ENCODE results near the gene LSAMP.
"Not testable (repeated sequence)": the region's sequence is repeated elsewhere in the genome, so short reads cannot be mapped to it uniquely, and the experiment has no call there.

LSAMP gene

GRCh38 chr3:115783938-115784738 lies 661.1 kb downstream of the LSAMP start:
- DNase-seq, result peak; percentile 90 to 92

DNA sequence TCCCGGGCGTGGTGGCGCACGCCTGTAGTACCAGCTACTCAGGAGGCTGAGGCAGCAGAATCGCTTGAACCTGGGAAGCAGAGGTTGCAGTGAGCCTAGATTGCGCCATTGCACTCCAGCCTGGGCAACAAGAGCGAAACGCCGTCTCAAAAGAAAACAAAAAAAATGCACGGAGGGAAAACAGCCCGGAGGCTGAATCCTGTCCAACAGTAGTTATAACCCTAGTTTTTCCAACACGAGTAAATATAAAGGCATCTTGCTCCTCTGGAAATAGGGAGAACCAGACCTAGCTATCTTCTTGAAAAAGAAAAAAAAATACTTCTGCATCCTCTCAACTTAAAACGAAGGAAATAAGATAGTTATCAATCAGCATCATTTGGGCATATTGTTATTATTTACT lies 661.9 kb downstream of the LSAMP start:
- not testable (repeated sequence) for DNase-seq

- no peak for DNase-seq
Measured at GRCh38 chr3:115779011-115779410, 666.3 kb downstream of the LSAMP start.

GRCh38 chr3:115772951-115773350 lies 672.3 kb downstream of the LSAMP start:
- no peak for DNase-seq

DNA sequence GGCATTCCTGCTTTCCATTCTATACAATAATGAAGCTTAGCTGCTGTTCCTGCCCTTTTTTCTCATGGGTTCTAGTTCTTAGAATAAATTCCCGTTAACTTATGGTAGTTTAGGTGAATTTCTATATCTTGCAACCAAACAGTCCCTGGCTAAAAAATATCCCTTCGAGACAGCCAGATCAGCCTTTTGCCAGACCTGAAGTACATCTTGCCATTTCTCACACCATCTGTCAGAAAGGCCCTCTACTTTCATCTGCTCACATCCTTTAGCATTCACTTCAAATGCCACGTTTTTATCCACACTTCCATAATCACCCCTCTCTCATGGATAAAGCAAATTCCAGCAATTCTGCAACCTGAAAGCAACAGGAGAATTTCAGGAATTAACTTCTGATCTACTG lies 676.6 kb downstream of the LSAMP start:
- DNase-seq, result no peak

DNA sequence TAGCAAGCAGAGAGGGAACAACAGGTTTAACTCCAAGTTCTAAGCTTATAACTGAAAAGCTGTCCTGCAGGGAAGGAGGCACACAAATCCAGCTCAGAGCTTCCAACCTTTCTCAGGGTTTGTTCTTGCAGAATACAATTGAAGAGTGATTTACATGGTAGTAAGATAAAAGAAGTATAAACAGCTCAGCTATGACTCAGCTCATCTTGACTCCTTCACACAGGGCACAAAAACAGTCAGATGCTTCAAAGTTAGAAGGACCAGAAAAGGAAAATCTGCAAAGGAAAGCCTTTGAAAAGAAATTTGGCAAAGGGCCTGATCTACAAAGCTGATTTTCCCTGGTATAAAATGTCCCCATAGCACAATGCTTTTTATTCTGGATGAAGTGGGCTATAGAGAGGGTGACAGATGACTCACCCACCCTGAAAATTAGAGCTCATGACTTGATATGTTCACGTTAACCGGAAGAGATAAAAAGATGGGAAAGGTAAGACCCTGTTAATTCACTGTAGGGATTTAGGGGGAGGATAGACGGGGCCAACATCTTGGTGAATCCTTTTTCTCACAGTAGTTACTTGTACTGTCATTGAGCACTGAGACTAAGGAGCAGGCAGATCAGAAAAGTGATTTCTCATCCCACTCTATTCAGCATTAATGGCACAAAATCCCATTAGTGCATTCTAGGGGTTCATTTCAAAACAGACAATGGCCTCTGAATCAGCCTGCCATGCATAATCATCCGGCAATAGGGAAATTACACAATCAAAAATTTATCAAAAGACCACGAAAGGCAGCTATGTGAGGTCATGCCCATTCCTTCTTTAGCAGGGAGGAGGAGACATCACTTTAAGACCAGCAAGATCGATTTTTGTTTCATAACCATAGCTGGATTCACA lies 678.5 kb downstream of the LSAMP start:
- no peak for DNase-seq

- DNase-seq, result no peak
Measured at GRCh38 chr3:115761927-115762305, 683.4 kb downstream of the LSAMP start.

GRCh38 chr3:115760716-115761115 lies 684.6 kb downstream of the LSAMP start:
- DNase-seq, result no peak

DNA sequence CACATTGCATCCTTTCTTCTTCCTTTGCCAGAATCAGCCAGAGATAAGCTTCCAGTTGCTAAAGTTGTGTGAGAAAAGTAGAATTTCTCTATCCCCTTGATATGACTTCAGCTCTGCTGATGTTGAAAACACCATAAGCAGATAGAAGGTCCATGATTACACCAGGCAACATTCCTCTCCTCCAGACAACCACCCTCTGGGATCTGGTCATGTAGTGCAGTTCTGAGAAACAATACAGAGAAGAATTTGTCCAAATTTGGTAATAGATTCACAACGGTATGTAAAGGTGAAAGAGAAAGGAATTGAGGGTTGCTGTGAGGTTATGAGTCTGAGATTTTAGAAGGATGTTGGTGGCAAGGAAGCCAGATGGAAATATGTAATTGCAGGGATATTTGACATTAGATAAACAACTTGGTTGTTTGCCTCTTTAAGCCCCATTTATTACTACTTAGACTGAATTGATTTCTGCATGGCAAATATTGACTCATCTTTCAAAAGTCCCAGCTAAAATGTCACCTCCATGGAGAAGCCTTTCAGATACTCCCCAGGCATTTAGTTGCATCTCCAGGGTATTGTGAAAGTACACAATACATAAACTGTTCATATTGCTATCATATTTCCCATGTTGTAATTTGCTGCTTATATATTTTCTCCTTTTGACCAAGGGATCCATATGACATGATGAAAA lies 687.1 kb downstream of the LSAMP start:
- DNase-seq, result no peak

- DNase-seq, result not testable (repeated sequence)
Measured at GRCh38 chr3:115752978-115753377, 692.3 kb downstream of the LSAMP start.

Measured in activated T-cell treated with anti-CD3 and anti-CD28 coated beads, Interleukin-2, amount 50 U/mL, for 48 hours (primary cell).